ENCODE measurements around the gene ZFAND6.

ZFAND6 gene

GRCh38 chr15:80052597-80053304 is 6.7 kb upstream of the ZFAND6 start:
- DNase-seq: no peak

- no peak for DNase-seq
Measured at GRCh38 chr15:80055933-80056332, 3.5 kb upstream of the ZFAND6 start.

GRCh38 chr15:80058044-80058443 is 1.4 kb upstream of the ZFAND6 start:
- no peak for DNase-seq

DNA sequence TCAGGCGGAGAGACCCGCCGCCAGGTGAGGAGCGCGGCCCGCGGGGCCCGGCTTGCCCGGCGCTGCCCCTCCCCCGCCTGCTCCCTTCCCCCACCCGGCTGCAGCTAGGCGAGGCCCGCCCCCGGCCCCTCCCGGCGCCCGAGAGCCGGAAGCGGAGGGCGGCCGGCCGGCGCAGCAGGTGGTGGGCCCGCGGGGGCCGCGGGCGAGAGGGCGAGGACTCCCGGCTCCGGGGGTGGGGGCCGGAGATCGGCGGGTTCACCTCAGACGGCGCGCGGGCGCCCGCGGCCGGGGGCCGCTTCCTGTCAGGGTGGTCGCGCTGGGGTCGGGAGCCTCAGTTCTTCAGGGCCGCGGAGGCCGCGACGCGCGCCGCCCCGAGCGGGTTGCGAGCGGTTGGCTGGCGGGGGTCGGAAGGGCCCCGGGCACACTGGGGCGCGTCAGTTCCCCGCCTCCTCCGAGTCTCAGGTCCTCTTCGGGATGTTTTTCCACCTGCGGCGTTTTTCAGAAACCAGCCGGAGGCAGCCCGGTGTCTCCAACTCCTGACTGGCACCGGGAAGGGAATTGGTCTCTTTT is 395 bp downstream of the ZFAND6 start:
- peak; percentile 61 to 63 for DNase-seq

- DNase-seq: peak; percentile 28 to 42
Measured at GRCh38 chr15:80060356-80061006, 1.0 kb downstream of the ZFAND6 start.

GRCh38 chr15:80061582-80061981 is 2.1 kb downstream of the ZFAND6 start:
- DNase-seq: no peak

DNA sequence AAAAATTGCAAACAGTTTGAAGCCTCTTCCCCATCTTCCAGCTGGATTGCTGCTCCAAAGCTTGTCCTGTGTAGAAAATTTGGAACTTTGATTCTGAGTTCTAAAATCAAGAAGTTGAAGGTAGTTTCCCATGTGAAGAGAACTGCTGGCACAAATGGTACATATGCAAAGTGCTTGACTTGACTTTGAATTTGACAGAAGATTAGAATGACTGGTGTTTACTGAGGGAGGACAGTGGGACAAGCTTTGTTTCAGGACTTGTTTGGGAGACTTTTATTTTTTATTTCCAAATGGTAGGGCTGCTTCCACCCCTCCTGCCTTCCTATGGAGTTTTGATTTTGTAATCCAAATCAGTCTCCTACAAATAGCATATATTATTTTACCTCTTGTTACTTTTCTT is 7.4 kb downstream of the ZFAND6 start:
- DNase-seq: no peak

- no peak for DNase-seq
Measured at GRCh38 chr15:80068578-80068977, 9.1 kb downstream of the ZFAND6 start.

- DNase-seq: no peak
Measured at GRCh38 chr15:80070840-80071239, 11.4 kb downstream of the ZFAND6 start.

DNA sequence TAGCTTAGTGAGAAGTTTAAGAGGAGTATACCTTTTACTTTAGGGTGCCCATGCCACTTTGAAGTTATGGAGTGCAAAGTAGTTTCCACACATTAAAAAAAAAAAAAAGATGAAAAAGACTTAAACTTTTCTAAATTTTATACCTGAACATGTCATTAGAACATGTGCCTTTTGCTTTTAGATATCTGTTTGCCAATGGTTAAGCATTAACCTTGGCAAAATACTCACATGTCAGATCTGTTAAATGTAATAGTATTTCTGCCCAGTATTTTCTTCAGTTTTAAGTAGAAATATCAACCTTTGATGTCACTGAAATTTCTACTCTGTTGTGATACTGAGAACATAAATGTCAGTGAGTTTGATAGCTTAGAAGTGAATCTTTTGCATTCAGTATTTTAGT is 12.2 kb downstream of the ZFAND6 start:
- DNase-seq: no peak

GRCh38 chr15:80072285-80072994 is 13.0 kb downstream of the ZFAND6 start:
- no peak for DNase-seq

DNA sequence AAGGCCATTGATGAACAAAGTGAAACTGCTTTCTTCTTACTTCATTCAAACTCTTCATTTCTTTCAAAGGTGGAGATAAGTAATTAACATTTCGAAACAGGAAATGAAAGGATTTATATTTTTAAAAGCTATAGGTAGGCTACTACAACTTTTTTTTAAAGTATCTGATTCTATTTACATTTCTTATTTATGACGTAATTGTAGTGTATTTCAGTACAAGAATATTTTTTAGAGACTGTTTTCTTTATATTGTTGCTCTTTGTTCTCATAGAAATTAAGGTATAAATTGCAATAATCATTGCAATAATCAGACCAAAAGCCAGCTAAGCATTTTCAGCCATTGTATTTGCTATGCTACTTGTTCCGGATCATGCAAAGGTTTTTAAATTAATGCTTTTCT is 13.7 kb downstream of the ZFAND6 start:
- no peak for DNase-seq

GRCh38 chr15:80076321-80077318 is 17.1 kb downstream of the ZFAND6 start:
- DNase-seq: no peak

- DNase-seq: no peak
Measured at GRCh38 chr15:80081390-80081789, 21.9 kb downstream of the ZFAND6 start.

GRCh38 chr15:80087104-80087503 is 27.6 kb downstream of the ZFAND6 start:
- no peak for DNase-seq

- DNase-seq: no peak
Measured at GRCh38 chr15:80090041-80090440, 30.6 kb downstream of the ZFAND6 start.

DNA sequence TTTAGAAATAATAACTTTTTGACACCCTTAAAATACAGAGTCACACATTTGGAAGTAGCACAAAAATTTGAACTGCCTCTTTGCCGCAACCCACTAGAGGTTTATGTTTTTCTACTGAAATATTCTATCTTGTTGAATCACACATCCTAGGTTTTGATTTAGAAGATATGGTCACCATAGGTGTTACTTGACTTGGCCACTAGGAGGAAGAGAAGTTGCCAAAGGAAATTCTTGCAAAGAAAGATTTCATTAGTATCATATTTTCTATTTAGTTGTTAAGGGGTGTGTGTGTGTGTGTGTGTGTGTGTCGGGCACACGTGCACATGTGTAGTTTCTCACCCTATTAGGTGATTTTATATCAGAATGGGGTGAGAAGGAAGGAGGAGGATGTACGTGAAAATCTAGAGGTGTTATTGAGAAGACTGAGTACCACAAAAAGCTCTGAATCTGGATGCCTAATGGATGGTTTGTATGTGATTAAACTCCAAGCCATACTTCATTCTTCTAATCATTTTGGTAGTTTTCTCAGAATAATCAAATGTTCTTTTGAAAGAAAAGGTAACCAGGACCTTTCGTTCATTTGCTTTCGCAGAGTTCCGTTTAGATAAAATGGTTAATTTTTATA is 31.5 kb downstream of the ZFAND6 start:
- no peak for DNase-seq

DNA sequence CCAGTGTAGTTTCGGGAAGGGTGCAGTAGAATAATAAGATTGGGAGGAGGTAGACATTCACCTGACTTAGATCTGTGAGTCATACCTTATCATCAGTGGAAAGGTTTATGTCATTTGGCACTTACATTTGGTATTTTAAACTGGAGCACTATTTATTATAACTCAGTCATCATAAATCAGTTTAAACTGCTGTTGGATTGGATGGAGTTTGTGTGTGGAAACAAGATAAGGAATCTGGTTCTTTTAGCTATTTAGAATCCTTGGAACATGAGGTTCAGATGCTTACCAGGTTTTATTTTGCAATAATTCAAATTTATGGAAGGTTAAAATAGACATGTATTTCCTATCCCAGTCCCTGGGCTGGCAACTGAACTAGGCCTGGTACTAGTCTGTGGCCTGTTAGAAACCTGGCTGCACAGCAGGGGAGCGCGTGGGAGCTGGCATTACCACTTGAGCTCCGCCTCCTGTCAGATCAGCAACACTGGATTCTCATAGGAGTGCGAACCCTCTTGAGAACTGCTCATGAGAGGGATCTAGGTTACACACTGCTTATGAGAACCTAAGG is 34.5 kb downstream of the ZFAND6 start:
- DNase-seq: peak; percentile 20 to 31

GRCh38 chr15:80095511-80095910 is 36.0 kb downstream of the ZFAND6 start:
- DNase-seq: no peak

DNA sequence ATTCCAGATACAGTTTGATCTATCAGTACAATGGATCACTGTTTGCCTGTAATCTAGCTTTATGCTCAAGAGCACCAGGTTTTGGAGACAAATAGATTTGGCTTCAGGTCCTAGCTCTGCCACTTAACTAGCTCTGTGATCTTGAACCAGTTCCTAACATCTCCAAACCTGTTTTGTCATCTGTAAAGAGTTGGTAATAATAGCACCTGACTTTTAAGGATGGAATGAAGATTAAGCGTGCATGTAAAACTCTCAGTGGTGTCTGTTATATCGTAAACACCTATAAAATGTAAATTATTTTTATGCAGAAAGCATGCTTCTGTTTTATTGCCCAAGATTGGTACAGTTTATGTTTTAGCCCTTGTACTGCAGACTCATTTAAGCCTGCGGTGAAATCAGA is 36.5 kb downstream of the ZFAND6 start:
- no peak for DNase-seq

DNA sequence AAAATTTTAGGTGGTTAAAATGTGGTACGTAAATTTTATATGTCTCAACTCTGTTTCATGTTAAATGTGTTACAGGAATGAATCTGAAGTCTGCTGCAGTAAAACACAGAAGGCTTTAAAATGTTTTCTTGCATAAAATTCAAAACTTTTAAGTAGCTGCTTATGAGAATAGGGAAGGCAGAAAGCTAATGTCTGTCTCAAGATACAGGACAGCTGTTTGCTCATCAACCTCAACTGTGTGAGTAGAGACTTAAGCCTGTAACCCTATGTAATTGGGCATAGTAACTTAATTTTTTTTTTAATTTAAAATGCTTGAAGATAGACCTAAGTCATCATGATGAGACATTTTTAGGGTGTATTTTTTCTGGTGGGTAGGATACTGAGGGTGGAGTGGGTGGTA is 38.9 kb downstream of the ZFAND6 start:
- no peak for DNase-seq

DNA sequence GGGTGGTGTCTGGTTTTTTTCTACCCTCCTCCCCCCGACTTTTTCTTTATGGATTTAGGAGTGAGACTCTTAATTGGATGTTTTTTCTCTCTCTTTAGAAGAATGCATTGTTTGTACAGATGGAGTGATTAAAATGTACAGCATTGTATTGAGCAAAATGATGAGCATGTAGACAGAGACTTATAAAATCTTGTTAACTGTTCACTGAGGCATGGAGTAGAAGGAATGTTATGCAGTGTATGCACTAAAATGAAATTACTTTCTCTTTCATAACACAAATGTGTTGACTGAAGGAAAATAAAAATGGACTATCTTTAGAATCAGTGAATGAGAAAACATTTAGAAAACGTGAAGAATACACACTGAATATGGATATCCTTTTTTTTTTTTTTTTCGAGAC is 39.8 kb downstream of the ZFAND6 start:
- no peak for DNase-seq
